Epithelial cell of esophagus (primary cell): ENCODE data around the gene TPMT.
A peak's percentile ranks its signal among the peaks of the same experiment; 100 is the strongest.
"Not testable (repeated sequence)": the region's sequence is repeated elsewhere in the genome, so short reads cannot be mapped to it uniquely, and the experiment has no call there.

Source experiments
- DNase-seq: peaks from one replicate; pipeline ENCODE4 v3.0.0; 2010; ENCODE audit warnings: low read depth
- H3K4me3 ChIP-seq: 2 replicates; pipeline ENCODE4 v1.5.1; 2011; ENCODE audit warnings: mild to moderate bottlenecking, low read length, control low read depth
- CTCF ChIP-seq: IDR thresholded peaks from 2 replicates; pipeline ENCODE4 v1.5.1; 2011; ENCODE audit warnings: low read depth, mild to moderate bottlenecking, low read length, control low read depth, inconsistent platforms; ENCODE audit not compliant: insufficient read depth; ENCODE audit errors: missing control alignments

TPMT gene

GRCh38 chr6:18155864-18156421, 1.1 kb upstream of the TPMT start:
- peak overlapping the region; percentile 90 for H3K4me3 ChIP-seq
- TF ChIP-seq CTCF, result peak; percentile 52
- DNase-seq, result peak; percentile 97

DNA sequence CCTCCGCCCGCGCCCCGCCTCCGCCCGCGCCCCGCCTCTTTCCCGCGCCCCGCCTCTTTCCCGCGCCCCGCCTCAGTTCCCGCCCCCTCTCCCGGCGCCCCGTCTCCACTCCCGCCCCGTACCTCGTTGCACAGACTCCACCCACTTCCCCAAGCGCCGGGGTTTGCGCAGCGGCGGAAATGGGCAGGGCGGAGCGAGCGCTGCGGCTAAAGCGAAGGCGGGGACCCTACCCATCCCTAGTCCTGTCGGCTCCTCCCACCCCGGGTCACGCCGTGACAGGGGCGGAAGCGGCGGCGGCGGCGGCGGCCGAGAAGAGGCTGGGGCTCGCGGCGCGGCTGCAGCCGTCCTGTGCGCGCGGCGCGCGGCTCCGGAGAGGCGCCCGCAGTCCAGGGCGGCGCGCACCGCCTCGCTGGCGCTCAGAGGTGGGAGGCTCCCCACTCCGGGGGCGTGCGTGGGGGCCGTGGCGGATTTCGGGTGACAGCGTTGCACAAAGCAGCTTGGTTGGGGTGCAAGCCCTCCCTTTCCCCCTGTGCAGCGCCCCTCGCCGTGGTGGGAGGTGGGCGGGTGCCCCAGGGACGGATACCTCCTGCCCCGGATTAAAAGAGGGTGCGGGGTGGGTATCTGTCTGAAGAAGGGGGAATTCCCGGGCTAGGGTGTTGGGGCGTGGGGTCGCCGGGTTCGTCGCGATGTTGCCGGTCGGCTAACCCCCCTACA, 430 bp upstream of the TPMT start, which contains the start of gene KDM1B:
TSS of gene KDM1B (plus strand) at position 273 of the 714 bp plus-strand sequence. CDS start 4,474 bp downstream, outside the sequence.
- no peak for TF ChIP-seq CTCF
- peak; percentile 99 for DNase-seq
- H3K4me3 ChIP-seq, result peak within 1 kb of the TSS; percentile 98

GRCh38 chr6:18153311-18153703, 1.6 kb downstream of the TPMT start:
- no peak overlapping the region for H3K4me3 ChIP-seq
- no peak for DNase-seq
- TF ChIP-seq CTCF, result no peak

DNA sequence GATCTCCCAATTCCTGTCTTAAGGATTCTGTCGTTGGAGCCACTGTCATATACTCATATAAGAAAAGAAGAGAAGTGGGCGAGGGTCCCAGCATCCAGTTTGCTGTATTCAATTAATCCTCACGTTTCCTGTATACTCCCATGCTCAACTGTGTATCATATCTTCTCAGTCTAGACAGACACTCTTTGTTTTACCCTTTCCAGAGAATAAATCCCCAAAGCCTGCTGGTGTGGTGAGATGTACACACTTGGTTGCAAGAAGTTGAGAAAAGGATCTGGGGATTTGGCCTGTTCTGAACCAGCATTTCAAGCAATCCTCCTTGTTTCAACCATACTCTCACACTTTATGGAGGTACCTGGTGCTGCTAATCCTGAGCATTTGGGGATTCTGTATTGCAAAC, 3.1 kb downstream of the TPMT start:
- no peak for DNase-seq
- H3K4me3 ChIP-seq, result no peak overlapping the region
- TF ChIP-seq CTCF, result no peak

- DNase-seq, H3K4me3 ChIP-seq: not testable (repeated sequence)
Measured at GRCh38 chr6:18151391-18151790, 3.5 kb downstream of the TPMT start.

GRCh38 chr6:18148304-18149025, 6.4 kb downstream of the TPMT start:
- no peak overlapping the region for H3K4me3 ChIP-seq
- no peak for TF ChIP-seq CTCF
- DNase-seq, result peak; percentile 92

DNA sequence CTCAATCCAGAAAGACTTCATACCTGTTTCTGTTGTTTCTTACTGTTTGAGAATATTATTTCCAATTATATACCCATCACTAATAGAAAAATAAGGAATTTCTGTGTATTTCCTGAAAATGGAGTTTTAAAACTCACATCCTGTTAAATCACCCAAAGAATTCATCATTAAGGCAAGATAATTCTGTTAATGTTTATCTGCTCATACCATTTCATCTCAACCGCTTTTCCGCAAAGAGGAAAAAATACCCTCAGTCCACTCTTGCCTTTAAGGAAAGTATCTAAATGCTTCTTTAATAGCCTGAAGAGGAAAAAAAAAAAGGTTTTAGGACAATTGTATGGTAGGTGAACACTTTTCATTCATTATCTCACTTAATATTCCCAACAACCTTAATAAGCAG, 7.3 kb downstream of the TPMT start:
- H3K4me3 ChIP-seq, result no peak overlapping the region
- no peak for TF ChIP-seq CTCF
- no peak for DNase-seq
